ENCODE results near the gene ZNF804A.
"Not testable (repeated sequence)": the region's sequence is repeated elsewhere in the genome, so short reads cannot be mapped to it uniquely, and the experiment has no call there.

Gene ZNF804A

GRCh38 chr2:184835398-184835715, 237.0 kb downstream of the ZNF804A start:
- no peak for DNase-seq

GRCh38 chr2:184847331-184847730, 249.0 kb downstream of the ZNF804A start:
- no peak for DNase-seq

DNA sequence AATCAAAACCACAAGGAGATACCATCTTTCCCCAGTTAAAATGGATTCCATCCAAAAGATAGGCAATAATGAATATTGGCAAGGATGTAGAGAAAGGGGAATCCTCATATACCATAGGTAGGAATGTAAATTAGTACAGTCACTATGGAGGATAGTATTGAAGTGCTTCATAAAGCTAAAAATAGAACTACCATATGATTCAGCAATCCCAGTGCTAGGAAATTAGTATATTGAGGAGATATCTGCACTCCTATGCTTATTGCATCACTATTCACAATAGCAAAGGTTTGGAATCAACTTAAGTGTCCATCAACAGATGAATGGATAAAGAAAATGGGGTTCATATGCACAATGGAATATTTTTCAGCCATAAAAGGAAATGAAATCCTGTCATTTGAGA, 251.2 kb downstream of the ZNF804A start:
- DNase-seq, result no peak

- no peak for DNase-seq
These were observed 253.2 kb downstream of the ZNF804A start for GRCh38 chr2:184851576-184851975.

DNA sequence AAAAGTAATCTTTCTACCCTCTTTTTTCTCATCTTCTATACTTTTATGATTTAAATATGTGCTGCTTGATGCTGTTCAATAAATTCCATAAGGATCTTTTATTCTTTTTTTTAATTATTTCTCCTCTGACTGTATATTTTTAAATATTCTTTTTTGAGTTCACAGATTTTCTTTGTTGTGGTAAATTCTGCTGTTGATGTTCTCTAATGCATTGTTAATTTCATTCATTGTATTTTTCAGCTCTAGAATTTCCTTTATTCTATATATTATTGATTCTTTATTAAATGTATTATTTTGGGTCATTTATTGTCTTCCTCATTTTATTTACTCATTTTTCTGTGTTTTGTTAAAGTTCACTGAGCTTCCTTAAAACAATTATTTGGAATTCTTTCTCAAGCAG, 260.9 kb downstream of the ZNF804A start:
- no peak for DNase-seq

DNA sequence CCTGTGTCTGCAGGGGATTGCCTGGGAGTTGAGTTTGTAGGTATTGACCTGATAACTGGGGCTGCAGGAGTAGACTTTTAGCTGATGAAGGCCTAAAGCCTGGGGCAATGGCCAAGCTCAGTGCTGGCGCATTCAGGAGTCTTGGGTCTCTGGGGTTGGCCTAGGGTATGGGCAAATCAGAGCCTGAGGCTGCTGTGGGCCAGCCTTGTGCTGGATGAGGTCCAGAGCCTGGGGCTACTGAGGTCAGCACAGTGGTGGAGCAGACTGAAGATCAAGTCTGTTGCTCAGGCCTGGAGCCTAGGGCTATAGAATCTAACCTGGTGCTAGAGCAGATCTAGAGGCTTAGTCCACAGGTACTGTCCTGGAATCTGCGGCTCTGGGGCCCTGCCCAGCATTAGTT, 262.4 kb downstream of the ZNF804A start:
- DNase-seq, result no peak

DNA sequence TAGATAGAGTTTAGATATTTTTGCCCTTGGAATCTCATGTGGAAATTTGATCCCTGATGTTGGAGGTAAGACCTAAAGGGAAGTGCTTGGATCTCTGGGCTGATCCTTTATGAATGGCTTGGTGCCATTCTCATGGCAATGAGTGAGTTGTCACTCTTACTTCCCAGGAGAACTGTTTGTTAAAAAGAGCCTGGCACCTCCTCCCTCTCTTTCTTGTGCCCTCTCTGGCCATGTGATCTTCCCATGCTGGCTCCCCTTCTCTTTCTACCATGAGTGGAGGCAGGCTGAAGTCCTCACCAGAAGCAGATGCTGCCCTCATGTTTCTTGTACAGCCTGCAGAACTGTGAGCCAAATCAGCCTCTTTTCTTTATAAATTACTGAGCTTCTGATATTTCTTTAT, 276.9 kb downstream of the ZNF804A start:
- no peak for DNase-seq

GRCh38 chr2:184875911-184876310, 277.6 kb downstream of the ZNF804A start:
- no peak for DNase-seq

GRCh38 chr2:184877909-184878308, 279.6 kb downstream of the ZNF804A start:
- no peak for DNase-seq

GRCh38 chr2:184879671-184880070, 281.3 kb downstream of the ZNF804A start:
- DNase-seq, result no peak

DNA sequence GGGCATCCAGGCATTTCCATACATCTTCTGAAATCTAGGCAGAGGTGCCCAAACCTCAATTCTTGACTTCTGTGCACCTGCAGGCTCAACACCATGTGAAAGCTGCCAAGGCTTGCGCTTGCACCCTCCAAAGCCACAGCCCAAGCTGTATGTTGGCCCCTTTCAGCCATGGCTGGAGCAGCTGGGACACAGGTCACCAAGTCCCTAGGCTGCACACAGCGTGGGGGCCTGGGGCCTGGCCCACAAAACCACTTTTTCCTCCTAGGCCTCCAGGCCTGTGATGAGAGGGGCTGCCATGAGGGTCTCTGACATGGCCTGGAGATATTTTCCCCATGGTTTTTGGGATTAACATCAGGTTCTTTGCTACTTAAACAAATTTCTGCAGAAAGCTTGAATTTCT, 288.3 kb downstream of the ZNF804A start:
- DNase-seq, result not testable (repeated sequence)

GRCh38 chr2:184890311-184890710, 292.0 kb downstream of the ZNF804A start:
- DNase-seq, result no peak

GRCh38 chr2:184904991-184905390, 306.7 kb downstream of the ZNF804A start:
- no peak for DNase-seq

DNA sequence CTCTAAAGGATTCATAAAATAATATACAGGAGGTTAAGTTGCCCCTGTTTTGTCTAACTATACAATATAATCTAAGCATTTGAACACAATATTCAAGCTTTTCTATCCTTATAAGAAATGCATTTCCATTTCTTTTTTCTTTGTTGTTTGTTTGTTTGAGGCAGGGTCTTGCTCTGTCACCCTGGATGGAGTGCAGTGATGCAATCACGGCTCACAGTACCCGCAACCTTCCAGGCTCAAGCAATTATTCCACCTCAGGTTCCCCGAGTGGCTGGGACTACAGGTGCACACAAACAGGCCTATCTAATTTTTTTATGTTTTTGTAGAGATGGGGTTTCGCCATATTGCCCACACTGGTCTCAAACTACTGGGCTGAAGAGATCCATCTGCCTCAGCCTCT, 307.8 kb downstream of the ZNF804A start:
- no peak for DNase-seq

GRCh38 chr2:184906709-184907108, 308.4 kb downstream of the ZNF804A start:
- DNase-seq, result no peak

DNA sequence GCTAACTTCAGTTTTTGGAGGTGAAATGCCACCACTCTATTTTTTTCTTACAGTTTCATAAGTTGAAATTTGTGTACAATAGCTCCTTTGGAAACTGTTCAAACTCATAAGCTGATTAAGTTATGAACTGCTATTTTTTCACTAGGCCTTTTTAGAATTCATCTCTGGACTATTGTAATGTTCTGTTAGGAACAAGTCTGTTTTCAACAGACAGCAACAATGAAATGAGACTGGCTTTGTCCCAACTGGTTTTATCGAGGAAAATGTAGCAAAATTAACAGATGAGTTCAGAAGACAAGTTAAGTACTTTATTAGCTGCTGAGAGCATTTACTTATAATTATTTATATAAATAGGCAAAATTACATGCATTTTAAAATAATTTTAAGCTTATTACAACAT, 310.6 kb downstream of the ZNF804A start:
- no peak for DNase-seq

- DNase-seq, result no peak
These were observed 322.2 kb downstream of the ZNF804A start for GRCh38 chr2:184920451-184920965.

DNA sequence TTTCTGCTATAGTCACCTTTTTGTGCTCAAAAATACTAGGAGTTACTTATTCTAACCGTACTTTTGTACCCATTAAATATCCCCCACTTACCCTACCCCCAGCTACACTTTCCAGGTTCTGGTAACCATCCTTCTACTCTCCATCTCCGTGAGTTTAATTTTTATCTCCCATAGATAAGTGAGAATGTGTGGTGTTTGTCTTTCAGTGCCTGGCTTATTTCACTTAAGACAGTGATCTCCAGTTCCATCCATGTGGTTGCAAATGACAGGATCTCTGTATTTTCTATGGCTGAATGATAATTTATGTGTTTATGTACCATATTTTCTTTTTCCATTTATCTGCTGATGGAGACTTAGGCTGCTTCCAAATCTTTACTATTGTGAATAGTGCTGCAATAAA, 323.3 kb downstream of the ZNF804A start:
- DNase-seq, result no peak

- DNase-seq, result no peak
These were observed 325.4 kb downstream of the ZNF804A start for GRCh38 chr2:184923751-184924150.

GRCh38 chr2:184927040-184927439, 328.7 kb downstream of the ZNF804A start:
- DNase-seq, result no peak

DNA sequence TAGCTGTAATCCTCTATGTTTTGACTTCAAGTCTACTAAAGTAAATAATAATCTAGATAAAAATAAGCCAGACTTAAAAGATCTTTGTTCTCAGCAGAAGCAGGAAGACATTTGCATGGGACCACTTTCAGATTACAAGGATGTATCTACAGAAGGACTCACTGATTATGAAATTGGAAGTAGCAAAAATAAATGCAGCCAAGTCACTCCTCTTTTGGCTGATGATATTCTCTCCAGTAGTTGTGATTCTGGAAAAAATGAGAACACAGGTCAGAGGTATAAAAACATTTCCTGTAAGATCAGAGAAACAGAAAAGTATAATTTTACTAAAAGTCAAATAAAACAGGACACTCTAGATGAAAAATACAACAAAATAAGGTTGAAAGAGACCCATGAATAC, 338.4 kb downstream of the ZNF804A start:
- no peak for DNase-seq

- no peak for DNase-seq
These were observed 340.1 kb downstream of the ZNF804A start for GRCh38 chr2:184938221-184938985.

- no peak for DNase-seq
These were observed 347.0 kb downstream of the ZNF804A start for GRCh38 chr2:184945326-184945725.

GRCh38 chr2:184945824-184946223, 347.5 kb downstream of the ZNF804A start:
- no peak for DNase-seq

- DNase-seq, result no peak
These were observed 358.5 kb downstream of the ZNF804A start for GRCh38 chr2:184956856-184957255.

Measured in NCI-H1105 (cell line).